ENCODE measurements around the gene CDC6. TPM values are rescaled to one million over a fixed set of nuclear protein-coding genes. Genes with fewer than 3 reads are reported as not detected.
A peak's percentile ranks its signal among the peaks of the same experiment; 100 is the strongest.

CDC6 gene
- total RNA-seq, 1 donor = 28.5 TPM

DNA sequence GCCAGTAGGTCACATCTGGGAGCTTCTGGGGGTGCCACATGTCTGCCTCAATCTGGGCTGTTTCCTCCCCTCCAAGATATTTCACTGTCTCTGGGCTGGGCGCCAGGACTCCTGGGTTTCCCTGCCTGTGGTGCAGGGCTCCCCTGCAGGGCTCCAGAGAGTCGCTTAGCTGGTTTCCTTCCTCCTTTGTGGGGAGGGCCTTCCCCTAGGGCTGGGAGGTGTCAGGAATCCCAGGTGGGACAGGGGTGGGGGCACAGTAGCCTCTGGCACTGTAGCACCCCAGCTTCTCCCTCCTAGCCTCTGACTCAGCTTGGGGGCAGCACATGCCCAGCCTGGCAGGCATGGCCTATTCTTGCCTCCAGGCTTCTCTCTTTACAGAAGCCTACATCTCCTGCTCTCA is 23.9 kb downstream of the CDC6 start:
- no peak overlapping the region for H3K4me3 ChIP-seq (ENCODE audit: low read depth, low read length)
- no peak for DNase-seq (ENCODE audit: low read depth)
- TF ChIP-seq, protein P1, sequence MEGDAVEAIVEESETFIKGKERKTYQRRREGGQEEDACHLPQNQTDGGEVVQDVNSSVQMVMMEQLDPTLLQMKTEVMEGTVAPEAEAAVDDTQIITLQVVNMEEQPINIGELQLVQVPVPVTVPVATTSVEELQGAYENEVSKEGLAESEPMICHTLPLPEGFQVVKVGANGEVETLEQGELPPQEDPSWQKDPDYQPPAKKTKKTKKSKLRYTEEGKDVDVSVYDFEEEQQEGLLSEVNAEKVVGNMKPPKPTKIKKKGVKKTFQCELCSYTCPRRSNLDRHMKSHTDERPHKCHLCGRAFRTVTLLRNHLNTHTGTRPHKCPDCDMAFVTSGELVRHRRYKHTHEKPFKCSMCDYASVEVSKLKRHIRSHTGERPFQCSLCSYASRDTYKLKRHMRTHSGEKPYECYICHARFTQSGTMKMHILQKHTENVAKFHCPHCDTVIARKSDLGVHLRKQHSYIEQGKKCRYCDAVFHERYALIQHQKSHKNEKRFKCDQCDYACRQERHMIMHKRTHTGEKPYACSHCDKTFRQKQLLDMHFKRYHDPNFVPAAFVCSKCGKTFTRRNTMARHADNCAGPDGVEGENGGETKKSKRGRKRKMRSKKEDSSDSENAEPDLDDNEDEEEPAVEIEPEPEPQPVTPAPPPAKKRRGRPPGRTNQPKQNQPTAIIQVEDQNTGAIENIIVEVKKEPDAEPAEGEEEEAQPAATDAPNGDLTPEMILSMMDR (IDR thresholded peaks at IDR 0.05; ENCODE audit: insufficient read depth, low read depth, low read length) = no peak

DNA sequence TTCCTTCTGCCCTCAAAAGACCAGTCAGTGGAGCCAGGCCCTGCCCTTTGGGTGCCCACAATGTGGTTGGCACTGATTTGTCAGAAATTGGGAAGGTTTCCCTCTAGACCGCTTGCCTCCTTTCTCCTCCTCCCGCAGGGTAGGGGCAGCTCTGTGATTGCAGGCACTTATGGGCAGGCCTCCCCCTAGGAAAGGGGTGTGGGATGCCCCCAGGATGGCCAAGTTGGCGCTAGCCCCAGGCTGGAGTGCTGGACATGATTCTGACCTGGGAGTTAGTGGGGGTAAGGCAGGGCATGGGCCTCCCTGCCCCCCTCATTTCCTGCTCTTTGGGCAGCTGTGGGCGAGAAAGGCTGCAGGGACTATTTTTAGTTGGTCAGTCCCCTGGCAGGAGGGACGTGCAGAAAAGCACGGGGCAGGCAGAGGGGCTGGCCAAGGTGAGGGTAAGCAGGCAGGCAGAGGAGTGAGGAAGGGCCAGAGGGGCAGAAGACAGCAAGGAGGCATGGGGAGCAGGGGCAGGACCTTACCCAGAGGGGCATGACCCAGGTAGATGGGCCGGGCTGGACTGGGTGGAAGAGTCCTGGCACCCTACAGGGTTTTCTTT is 24.6 kb downstream of the CDC6 start:
- TF ChIP-seq, protein P1 (IDR thresholded peaks at IDR 0.05; ENCODE audit: insufficient read depth, low read depth, low read length) = no peak
- no peak overlapping the region for H3K4me3 ChIP-seq (ENCODE audit: low read depth, low read length)
- no peak for DNase-seq (ENCODE audit: low read depth)

DNA sequence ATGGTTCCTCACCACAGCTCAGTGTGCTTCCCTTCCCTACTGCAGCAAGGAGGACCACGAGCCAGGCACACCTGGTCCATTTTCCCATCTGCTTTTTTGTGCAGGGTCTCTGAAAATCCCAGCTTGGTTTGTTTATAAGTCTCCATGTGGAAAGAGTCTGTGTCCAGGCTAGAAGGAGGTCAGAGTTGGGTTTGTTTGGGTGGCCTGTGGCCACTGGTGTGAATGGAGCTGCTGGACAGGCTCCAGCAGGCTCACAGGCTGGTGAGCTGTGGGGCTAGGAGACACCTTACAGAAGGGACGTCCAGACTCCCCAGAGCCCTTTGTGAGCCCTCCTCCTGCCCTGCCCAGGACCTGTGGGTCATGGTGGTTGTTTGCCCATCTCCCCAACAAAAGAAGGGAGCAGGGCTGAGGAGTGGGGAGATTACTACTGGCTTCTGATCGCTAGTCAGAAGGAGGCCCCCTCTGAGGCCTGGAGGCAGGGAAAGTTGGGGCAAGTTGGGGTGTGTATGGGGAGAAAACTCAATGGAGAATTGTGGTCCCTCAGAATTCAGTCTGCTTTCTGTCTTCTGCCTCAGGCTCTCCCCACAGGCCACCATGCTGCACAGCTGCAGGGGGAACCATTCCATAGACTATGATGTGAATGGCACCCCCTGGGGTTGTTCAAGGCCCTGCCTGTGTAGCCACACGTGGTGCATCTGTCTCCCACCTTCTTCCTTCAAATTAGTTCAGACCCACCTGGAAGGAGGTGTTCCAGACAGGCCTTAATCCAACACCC is 25.4 kb downstream of the CDC6 start:
- DNase-seq (ENCODE audit: low read depth) = peak; percentile 56
- H3K4me3 ChIP-seq (ENCODE audit: low read depth, low read length) = no peak overlapping the region
- TF ChIP-seq, protein P1 (IDR thresholded peaks at IDR 0.05; ENCODE audit: insufficient read depth, low read depth, low read length) = no peak

DNA sequence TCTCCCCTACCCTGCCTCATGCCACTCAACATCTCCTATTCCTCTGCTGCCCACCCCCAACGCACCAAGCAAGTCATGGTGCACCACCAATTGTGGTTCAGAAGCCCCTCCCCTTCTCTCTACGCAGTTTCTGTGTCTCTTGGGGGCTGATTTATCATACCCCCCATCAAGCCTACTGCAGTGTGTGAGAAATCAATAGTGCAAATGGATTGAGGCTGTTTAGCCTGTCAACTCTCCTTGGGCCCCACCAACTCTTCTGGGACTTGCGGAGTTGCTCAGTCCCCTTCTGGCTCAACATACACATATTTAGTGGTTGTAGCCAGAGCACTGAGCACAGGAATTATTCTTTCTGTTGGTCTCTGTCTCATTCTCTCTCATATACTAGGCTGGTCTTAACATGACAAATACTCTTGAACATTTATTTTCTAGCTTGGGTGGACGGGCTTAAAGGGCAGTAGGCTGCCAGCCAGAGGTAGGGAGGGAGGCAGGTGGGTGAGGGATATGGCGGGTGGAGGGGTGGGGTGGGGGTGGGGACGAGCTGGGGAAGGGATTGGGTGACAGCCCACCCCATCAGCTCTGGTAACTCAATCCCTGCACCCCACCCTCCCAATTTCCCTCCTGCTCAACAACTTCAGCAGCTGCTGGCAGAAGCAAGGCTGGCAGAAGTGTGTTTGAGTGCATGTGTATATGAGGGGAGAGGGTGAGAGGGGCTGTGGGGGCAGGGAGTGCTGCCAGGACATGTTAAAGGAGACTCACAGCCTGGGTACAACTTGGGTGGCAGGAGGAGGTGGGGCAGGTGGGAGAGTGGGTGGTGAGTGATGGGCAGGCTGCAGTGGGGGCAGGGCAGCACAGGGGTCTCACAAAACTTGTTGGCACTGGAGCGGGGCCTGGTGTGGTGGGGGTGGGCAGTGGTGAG is 26.2 kb downstream of the CDC6 start:
- no peak overlapping the region for H3K4me3 ChIP-seq (ENCODE audit: low read depth, low read length)
- TF ChIP-seq, protein P1 (IDR thresholded peaks at IDR 0.05; ENCODE audit: insufficient read depth, low read depth, low read length) = no peak
- DNase-seq (ENCODE audit: low read depth) = no peak

DNA sequence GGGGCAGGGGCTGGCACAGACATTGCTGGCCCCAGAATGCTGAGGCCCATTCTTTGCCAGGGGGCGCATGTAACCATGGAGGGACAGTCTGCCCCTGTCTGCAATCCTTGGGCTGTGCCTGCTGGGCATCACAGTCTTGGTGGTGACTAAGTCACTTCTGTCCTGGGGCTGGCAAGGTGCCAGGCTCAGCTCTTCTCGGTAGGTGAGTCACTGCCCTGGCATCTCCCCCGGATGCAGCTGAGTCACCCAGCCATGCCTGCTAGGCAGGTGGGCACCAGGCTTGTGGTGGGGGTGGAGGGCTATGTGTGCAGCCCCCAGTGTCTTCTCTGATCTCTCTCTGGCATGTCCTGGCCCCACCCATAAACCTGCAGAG is 26.9 kb downstream of the CDC6 start:
- H3K4me3 ChIP-seq (ENCODE audit: low read depth, low read length) = no peak overlapping the region
- peak; percentile 84 for DNase-seq (ENCODE audit: low read depth)
- TF ChIP-seq, protein P1 (IDR thresholded peaks at IDR 0.05; ENCODE audit: insufficient read depth, low read depth, low read length) = no peak

DNA sequence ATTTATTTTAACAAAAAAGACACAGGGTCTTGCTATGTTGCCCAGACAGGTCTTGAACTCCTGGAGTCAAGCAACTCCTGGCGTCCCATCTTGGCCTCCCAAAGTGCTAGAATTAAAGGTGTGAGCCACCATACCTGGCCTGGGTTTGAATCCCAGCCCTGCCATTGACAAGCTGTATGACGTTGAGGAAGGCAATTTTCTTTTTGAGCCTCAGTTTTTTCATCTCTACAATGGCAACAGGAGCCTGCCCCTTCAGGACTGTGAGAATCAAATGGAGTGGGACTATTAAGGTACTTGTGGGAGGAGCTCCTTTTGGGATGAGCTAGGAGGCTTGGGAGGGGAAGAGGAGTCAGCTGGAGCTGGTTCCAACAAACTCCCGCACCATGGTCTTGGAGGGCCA is 27.5 kb downstream of the CDC6 start:
- TF ChIP-seq, protein P1 (IDR thresholded peaks at IDR 0.05; ENCODE audit: insufficient read depth, low read depth, low read length) = no peak
- DNase-seq (ENCODE audit: low read depth) = no peak
- no peak overlapping the region for H3K4me3 ChIP-seq (ENCODE audit: low read depth, low read length)

All from fibroblast of villous mesenchyme (primary cell).